ENCODE results near the gene PIEZO1. TPM values are rescaled to one million over a fixed set of nuclear protein-coding genes. Genes with fewer than 3 reads are reported as not detected.

Gene PIEZO1
- total RNA-seq, 1 donor from 2014 or later = 247 TPM

DNA sequence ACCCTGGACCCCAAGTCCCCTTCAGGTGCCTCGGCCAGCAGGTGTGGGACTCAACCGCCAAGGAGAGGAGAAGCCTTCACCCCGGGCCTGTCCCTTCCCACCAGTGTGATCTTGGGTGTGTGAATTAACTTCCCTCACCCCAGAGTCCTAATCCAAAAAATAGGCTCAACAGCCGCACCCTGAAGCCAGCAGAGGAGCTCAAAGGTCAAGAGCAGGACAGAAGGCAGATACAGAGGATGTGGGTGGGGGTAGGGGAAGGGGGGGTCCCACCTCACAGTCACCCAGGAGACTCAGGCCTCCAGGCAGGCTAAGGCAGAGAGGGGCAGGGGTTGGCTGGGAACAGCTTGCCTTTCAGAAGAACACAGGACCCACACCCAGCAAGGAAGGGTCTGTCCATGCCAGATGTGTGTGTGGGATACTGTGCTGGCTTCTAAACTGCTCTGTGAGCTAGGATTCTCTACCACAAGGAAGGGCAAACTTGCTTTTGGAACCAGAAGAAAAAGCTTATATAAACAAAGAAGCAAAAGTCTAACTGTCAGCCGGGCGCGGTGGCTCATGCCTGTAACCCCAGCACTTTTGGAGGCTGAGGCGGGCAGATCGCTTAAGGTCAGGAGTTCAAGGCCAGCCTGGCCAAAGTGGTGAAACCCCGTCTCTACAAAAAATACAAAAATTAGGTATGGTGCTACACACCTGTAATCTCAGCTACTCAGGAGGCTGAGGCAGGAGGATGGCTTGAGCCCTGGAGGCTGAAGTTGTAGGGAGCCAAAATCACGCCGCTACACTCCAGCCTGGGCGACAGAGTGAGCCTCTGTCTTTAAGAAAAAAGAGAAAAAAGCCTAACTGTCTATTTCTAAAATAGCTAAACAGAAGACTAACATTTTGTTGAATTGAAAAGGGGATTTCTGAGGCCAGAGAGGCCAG lies 4.6 kb downstream of the PIEZO1 start:
- H3K4me3 ChIP-seq (ENCODE audit: insufficient read depth, low read depth, low read length) = no peak overlapping the region
- TF ChIP-seq CTCF (IDR thresholded peaks at IDR 0.05; ENCODE audit: insufficient read depth, low read depth, low read length) (no peak), EZH2 (IDR thresholded peaks at IDR 0.05; ENCODE audit: insufficient read depth, low read length) (no peak)
- no peak overlapping the region for H2AFZ ChIP-seq (ENCODE audit: low read depth, low read length)
- H3K9me3 ChIP-seq (ENCODE audit: insufficient read depth, low read depth, low read length) = no peaks in the 10 kb centered on the region
- peaks cover 49% of the 10 kb centered on the region for H3K4me1 ChIP-seq (ENCODE audit: insufficient read depth, low read length)
- Mint-ChIP-seq H3K4me1 (ENCODE audit: low read depth, unreplicated experiment) (peaks cover 47% of the 10 kb centered on the region), H3K36me3 (ENCODE audit: low read depth, unreplicated experiment) (no peaks in the 10 kb centered on the region), H3K27ac (ENCODE audit: unreplicated experiment) (peak overlapping the region; percentile 41), H3K4me3 (ENCODE audit: unreplicated experiment) (peak overlapping the region; percentile 67), H3K9me3 (ENCODE audit: unreplicated experiment) (no peaks in the 10 kb centered on the region), H3K27me3 (ENCODE audit: low read depth, unreplicated experiment) (no peaks in the 10 kb centered on the region)
- FAIRE-seq = no peak
- no peak overlapping the region for H3K27ac ChIP-seq (ENCODE audit: low read depth, low read length)
- H3K9ac ChIP-seq (ENCODE audit: low read length) = no peak overlapping the region
- H3K4me2 ChIP-seq (ENCODE audit: low read length) = peak overlapping the region; percentile 93
- DNase-seq (ENCODE audit: low read depth) = no peak
- no peaks in the 10 kb centered on the region for H3K36me3 ChIP-seq (ENCODE audit: insufficient read depth, low read length)
- H4K20me1 ChIP-seq (ENCODE audit: insufficient read depth, low read length) = peaks cover 87% of the 10 kb centered on the region
- H3K79me2 ChIP-seq (ENCODE audit: insufficient read depth, low read length) = peaks cover 93% of the 10 kb centered on the region
- H3K27me3 ChIP-seq (ENCODE audit: insufficient read depth, low read length) = no peaks in the 10 kb centered on the region

DNA sequence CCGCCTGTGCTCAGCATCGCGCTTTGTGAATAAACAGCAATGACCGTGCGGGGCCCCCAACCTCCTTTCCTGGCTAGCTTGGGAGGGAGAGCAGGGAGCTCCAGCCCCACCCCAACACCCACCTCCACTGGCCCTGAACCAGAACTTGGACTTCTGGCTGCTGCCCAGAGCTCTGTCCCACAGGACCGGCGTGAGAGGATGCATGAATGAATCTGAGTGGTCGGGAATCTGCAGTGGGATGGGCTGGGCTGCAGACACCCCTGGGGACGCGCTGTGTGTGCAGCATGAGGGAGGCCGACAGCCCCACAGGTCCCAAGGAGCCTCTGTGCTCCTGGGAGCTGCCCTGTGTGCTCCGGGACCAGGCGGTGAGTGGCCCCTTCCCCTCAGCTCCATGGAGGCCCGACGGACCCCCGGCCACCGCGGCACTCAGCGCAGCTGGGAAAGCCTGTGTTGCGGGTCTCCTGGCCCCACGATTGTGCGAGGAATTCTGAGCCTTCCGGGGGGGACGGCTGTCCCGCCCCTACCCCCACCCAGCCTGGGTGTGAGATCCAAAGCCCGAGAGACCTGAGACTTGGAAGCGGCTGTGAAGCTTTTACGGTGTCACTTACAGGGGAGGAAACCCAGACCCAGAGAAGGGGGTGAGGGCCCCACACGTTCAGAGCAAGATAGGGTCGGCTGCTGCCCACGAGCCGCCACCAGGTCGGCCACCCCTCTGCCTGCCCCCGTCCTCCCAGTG lies 5.4 kb downstream of the PIEZO1 start:
- TF ChIP-seq EZH2 (IDR thresholded peaks at IDR 0.05; ENCODE audit: insufficient read depth, low read length) = no peak
- TF ChIP-seq CTCF (IDR thresholded peaks at IDR 0.05; ENCODE audit: insufficient read depth, low read depth, low read length) = no peak
- Histone ChIP-seq H3K9me3 (ENCODE audit: insufficient read depth, low read depth, low read length) (no peaks in the 10 kb centered on the region), H3K4me1 (ENCODE audit: insufficient read depth, low read length) (peaks cover 53% of the 10 kb centered on the region), H3K36me3 (ENCODE audit: insufficient read depth, low read length) (no peaks in the 10 kb centered on the region), H3K27ac (ENCODE audit: low read depth, low read length) (no peak overlapping the region), H3K9ac (ENCODE audit: low read length) (no peak overlapping the region), H4K20me1 (ENCODE audit: insufficient read depth, low read length) (peaks cover 95% of the 10 kb centered on the region), H3K79me2 (ENCODE audit: insufficient read depth, low read length) (peaks cover 100% of the 10 kb centered on the region), H3K4me2 (ENCODE audit: low read length) (peak overlapping the region; percentile 35), H2AFZ (ENCODE audit: low read depth, low read length) (no peak overlapping the region), H3K27me3 (ENCODE audit: insufficient read depth, low read length) (no peaks in the 10 kb centered on the region), H3K4me3 (ENCODE audit: insufficient read depth, low read depth, low read length) (no peak overlapping the region)
- peak overlapping the region; percentile 67 for H3K4me3 Mint-ChIP-seq (ENCODE audit: unreplicated experiment)
- H3K27me3 Mint-ChIP-seq (ENCODE audit: low read depth, unreplicated experiment) = no peaks in the 10 kb centered on the region
- no peaks in the 10 kb centered on the region for H3K9me3 Mint-ChIP-seq (ENCODE audit: unreplicated experiment)
- H3K4me1 Mint-ChIP-seq (ENCODE audit: low read depth, unreplicated experiment) = peaks cover 47% of the 10 kb centered on the region
- no peak for DNase-seq (ENCODE audit: low read depth)
- H3K27ac Mint-ChIP-seq (ENCODE audit: unreplicated experiment) = no peak overlapping the region
- peaks cover 2% of the 10 kb centered on the region for H3K36me3 Mint-ChIP-seq (ENCODE audit: low read depth, unreplicated experiment)
- FAIRE-seq = no peak

All from astrocyte (in vitro differentiated cells and primary cell).